ENCODE measurements around the gene AGTR1.

GRCh38 chr3:148648685-148649352, 48.9 kb upstream of the AGTR1 start:
- TF ChIP-seq CTCF (IDR thresholded peaks at IDR 0.05) = no peak
- no peak for TF ChIP-seq POLR2A (IDR thresholded peaks at IDR 0.05)
